GM06990 (cell line): ENCODE measurements around the gene ELP4.

Experiments
- DNase-seq: peaks from one replicate; pipeline ENCODE4 v3.0.0-alpha.2; 2011; ENCODE audit not compliant: insufficient read length; ENCODE audit errors: extremely low read depth
- H3K27me3 ChIP-seq: replicated peaks from 2 replicates; pipeline ENCODE4 v1.6.0; 2011; ENCODE audit warnings: low read length; ENCODE audit not compliant: control insufficient read depth, insufficient read depth
- H3K36me3 ChIP-seq: 2 replicates; pipeline ENCODE4 v1.5.1; 2011; ENCODE audit warnings: low read length; ENCODE audit not compliant: control insufficient read depth, insufficient read depth
- H3K4me3 ChIP-seq: replicated peaks from 2 replicates; pipeline ENCODE4 v1.5.1; 2011; ENCODE audit warnings: low read depth, mild to moderate bottlenecking, control low read depth, low read length
- CTCF ChIP-seq: IDR thresholded peaks from 2 replicates; pipeline ENCODE4 v1.5.1; 2011; ENCODE audit warnings: low read length, control low read depth, mild to moderate bottlenecking, inconsistent platforms; ENCODE audit not compliant: insufficient read depth, poor library complexity, severe bottlenecking

ELP4 gene

GRCh38 chr11:31808721-31809540, 299.4 kb downstream of the ELP4 start:
- DNase-seq = no peak
- no peak overlapping the region for H3K4me3 ChIP-seq
- no peak for TF ChIP-seq CTCF
- no peaks in the 10 kb centered on the region for H3K36me3 ChIP-seq
- peaks cover 9% of the 10 kb centered on the region for H3K27me3 ChIP-seq

DNA sequence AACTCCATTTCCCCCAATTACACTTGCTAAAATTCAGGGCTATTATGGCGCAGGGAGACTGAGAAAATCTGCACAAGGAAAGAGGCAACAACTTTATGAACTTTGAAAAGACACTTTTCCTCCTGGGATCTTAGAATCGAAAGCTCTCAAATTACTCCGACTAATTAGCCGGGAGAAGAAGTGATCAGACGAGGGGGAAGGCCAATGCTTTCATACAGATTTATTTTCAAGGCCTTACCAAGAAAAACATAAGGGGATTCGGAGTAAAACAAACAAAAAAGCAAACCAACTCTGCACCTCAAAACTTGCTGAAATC, 299.9 kb downstream of the ELP4 start:
- Histone ChIP-seq H3K4me3 (no peak overlapping the region), H3K36me3 (no peaks in the 10 kb centered on the region), H3K27me3 (peaks cover 11% of the 10 kb centered on the region)
- DNase-seq = no peak
- no peak for TF ChIP-seq CTCF

DNA sequence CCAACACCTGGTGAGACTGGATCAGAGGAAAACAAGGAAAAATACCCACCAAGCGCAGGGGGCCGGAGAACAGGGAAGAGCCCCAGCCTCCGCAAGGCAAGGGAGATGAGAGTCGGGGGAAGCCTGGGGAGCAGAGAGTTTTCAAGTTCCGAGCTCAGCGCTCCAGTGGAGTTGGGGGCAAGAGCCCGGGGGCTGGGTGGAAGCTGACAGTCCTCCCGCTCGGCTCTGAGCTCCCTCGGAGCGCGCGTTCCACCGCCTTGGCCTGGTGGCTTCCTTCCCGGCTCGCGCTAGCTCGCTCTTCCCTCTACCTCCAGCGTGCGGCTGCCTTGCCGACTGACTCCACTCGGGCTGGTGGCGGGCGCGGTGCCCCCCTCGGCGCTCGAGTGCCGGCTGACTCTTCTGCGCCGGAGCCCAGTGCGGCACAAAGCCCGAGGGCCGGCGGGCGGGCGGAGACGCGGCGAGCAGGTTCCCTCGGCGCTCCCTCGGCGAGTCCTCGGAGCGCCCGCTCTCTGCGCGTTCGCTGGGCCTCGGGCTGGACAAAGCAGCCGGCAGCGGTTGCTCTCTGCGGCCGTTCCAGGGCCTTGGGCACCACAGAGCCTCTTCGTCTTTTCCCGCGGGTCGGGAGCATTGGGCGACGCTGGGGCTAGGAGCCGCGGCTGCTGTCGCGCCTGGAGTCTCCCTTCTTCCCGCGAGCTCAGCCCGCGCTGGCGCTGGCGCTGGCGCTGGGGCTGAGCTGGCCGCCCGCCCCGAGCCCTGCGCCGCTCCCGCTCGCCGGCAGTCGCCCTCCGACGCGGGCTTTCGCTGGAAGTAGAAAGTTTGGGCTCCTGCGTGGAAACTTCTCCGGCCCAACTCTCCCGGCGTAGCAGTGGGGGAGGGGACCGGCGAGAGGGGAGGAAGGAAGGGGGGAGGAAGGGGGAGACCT, 300.6 kb downstream of the ELP4 start:
- Histone ChIP-seq H3K27me3 (peaks cover 9% of the 10 kb centered on the region), H3K36me3 (no peaks in the 10 kb centered on the region), H3K4me3 (peak overlapping the region; percentile 43)
- DNase-seq = no peak
- no peak for TF ChIP-seq CTCF

DNA sequence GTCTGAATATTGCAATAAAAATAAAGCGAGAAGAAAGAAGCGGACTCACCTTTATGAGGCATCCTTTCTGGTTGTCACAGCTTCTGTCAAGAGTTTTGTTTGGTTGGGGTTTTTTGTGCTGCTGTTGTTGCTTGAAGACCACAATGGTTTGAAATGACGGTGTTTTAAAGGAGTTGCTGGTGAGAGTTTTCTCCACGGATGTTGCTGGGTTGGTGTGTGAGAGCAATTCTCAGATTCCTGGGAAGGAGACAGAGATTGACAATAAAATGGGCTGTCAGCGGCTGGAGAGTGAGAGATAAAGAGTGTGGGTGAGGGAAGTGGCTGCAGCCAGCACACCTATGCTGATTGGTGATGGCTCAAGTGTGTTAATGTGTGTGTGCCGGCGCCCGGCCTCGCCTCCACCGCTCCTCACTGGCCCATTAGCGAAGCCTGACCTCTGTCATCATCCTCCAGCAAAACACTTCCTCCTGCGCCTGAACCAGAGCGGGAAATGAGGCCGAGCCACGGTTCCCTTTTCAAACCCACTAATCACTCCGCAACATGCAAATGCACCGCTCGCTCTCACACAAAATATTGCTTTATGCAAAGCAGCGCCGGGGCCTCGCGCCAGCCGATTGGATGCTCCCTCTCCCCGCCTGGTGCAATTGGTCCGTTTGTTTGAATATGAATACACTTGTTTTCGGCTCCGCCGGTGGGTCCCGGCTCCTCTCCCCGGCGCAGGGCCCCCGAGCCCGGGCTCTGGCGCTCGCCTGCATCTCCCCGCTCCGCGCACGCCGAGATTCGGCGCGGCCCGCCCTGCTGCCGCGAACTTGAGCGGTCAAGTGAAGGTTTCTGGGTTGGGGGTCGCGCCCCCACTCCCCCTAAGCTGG, 301.4 kb downstream of the ELP4 start, which contains the start of gene PAX6:
PAX6 (minus strand) TSS at position 544 of the 869 bp plus-strand sequence. CDS start 4,911 bp downstream, outside the sequence.
- Histone ChIP-seq H3K27me3 (peaks cover 12% of the 10 kb centered on the region), H3K4me3 (peak within 1 kb of the TSS; percentile 43), H3K36me3 (no peaks in the 10 kb centered on the region)
- TF ChIP-seq CTCF = no peak
- peak; percentile 51 for DNase-seq

- no peak for TF ChIP-seq CTCF
- no peaks in the 10 kb centered on the region for H3K36me3 ChIP-seq
- DNase-seq = no peak
- peaks cover 10% of the 10 kb centered on the region; the same call in 1 of the 2 replicates for H3K27me3 ChIP-seq
- peak overlapping the region; percentile 49 for H3K4me3 ChIP-seq
These were observed 303.1 kb downstream of the ELP4 start for GRCh38 chr11:31812383-31813381.
